Measurements from ENCODE around the gene ADGRG1.

Gene ADGRG1

GRCh38 chr16:57684626-57685358 lies 56.4 kb downstream of the ADGRG1 start:
- no peak for TF ChIP-seq CTCF (IDR thresholded peaks at IDR 0.05)

GRCh38 chr16:57685633-57686032 lies 57.2 kb downstream of the ADGRG1 start:
- TF ChIP-seq CTCF (IDR thresholded peaks at IDR 0.05) = no peak

GRCh38 chr16:57686577-57686976 lies 58.1 kb downstream of the ADGRG1 start:
- no peak for TF ChIP-seq CTCF (IDR thresholded peaks at IDR 0.05)

GRCh38 chr16:57687363-57687929 lies 59.0 kb downstream of the ADGRG1 start:
- no peak for TF ChIP-seq CTCF (IDR thresholded peaks at IDR 0.05)

GRCh38 chr16:57688487-57688986 lies 60.1 kb downstream of the ADGRG1 start:
- no peak for TF ChIP-seq CTCF (IDR thresholded peaks at IDR 0.05)

- TF ChIP-seq CTCF (IDR thresholded peaks at IDR 0.05) = no peak
Observed at GRCh38 chr16:57688987-57689761, 60.7 kb downstream of the ADGRG1 start.

- no peak for TF ChIP-seq CTCF (IDR thresholded peaks at IDR 0.05)
Observed at GRCh38 chr16:57689762-57690558, 61.5 kb downstream of the ADGRG1 start.
